GM21447 (cell line): Measurements from ENCODE around the gene TAF1C.

Source experiments
- ATAC-seq: cut with Tn5 transposase; IDR thresholded peaks from one replicate; pipeline ENCODE4 v1.9.1; 2021; ENCODE audit not compliant: unreplicated experiment

The TAF1C gene

DNA sequence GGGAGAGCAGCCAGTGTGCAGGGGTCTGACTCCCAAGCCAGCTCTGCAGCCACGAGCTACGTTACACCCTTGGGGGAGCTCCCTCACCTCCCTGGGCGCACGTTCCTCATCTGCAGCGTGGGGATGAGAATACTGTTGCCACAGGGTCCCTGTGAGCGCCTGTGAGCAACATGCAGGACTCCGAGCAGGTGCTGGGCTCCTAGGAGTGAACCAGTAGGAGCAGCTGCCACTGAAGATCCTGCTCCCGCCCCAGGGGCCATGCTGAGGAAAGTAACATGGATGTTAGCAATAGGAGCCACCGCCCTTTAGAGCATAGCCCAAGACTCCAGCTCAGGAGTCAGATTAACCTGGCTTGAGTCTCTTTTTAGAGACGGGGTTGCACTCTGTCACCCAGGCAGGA lies 25.8 kb downstream of the TAF1C start:
- no peak for ATAC-seq

DNA sequence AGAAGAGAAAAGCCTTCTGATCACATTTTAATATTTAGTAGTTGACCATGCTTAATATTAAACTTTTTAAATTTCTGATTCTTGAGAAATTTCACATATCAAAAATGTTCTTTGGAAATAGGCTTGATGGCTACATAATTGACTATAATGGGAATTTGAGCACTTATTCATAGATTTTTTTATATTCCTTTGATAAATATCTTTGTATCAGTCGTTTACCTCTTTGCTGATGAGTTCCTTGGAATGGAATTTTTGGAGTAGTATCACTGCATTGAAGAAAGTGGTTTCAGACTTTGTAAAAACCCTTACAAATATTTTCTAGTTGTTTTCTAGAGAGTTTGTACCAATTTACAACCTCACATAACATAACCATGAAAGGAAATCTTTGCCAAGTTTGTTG lies 27.1 kb downstream of the TAF1C start:
- no peak for ATAC-seq

- ATAC-seq = no peak
Observed at GRCh38 chr16:84159007-84159406, 27.9 kb downstream of the TAF1C start.

- ATAC-seq = no peak
Observed at GRCh38 chr16:84156342-84156784, 30.5 kb downstream of the TAF1C start.

DNA sequence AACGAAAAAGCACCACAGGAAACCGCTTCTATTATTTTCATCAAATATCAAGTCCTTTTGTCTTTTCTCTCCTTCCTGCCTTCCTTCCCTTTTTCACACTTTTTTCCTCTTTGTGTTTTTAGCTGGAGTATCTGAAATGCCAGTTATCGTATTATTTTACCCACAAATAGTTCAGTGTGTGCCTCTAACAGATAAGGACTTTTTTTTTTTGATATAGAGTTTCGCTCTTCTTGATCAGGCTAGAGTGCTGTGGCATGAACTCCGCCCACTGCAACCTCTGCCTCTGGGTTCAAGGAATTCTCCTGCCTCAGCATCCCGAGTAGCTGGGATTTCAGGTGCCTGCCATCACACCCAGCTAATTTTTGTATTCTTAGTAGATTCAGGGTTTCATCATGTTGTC lies 31.1 kb downstream of the TAF1C start:
- ATAC-seq = no peak

- ATAC-seq = no peak
Observed at GRCh38 chr16:84155226-84155625, 31.6 kb downstream of the TAF1C start.

DNA sequence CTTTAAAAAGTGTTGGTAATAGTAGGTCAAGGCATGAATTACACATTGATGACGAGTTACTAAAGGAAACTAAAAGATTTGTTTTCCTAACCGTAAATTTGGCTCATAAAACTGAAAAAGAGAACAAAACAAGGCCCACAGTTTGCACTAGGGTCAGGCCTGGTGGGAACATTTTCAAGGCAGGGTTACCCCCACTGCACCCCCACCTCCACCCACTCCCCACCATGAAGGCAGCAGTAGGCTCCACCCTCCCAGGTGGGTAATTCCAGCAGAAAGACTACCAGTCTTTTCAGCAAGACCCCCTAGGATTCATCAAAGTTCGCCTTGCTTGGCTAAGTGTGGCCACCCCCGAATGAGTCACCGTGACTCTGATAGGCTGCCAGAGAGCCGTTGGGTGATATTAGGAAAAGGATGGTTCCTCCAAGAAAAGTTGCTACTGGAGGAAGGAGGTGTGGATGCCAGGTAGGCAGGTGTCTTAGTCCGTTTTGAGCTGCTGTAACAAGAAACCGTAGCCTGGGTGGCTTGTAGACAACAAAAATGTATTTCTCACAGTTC lies 33.1 kb downstream of the TAF1C start:
- no peak for ATAC-seq

- ATAC-seq = no peak
Observed at GRCh38 chr16:84150926-84151325, 35.9 kb downstream of the TAF1C start.

DNA sequence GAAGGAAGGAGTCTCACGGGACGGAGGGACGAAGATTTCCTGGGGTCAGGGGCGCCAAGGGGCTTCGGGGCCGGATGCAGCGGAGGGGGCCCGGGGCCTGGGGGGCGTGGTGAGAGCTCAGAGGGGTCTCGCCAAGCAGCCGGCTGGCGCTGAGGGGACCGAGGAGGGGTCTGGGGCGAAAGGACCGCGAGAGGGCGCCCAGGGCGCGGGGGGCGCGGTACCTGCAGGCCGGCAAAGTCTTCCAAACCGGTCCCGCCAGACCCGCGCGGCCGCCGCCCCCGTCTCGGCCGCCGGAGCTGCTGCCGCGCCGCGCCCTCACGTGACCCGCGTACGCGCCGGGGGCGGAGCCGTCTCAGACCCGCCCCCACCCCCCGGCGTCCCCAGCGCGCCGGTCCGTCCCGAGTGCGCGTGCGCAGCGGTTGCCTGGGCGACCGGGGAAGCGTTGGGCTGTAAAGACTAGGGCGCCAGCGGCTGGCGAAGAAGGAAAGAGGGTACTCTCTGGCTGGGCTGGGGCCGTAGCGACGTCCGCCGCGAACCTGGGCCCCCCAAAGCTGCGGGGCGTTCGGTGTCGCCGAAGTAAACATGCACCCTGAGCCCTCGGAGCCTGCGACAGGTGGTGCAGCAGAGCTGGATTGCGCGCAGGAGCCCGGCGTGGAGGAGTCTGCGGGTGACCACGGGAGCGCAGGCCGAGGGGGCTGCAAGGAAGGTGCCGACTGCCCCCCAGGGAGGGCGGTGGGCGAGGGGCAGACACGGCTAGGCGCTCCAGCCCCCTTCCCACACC lies 41.8 kb downstream of the TAF1C start, which contains the start of the genes DNAAF1 and HSDL1:
Gene DNAAF1, plus strand, starts transcription at position 450 of the 781 bp plus-strand sequence. Its CDS starts 133 bp downstream, at position 583.
Gene HSDL1, minus strand, starts transcription at position 319 of the 781 bp plus-strand sequence. CDS start 13,856 bp downstream, outside the sequence.
- peak; percentile 67 for ATAC-seq

DNA sequence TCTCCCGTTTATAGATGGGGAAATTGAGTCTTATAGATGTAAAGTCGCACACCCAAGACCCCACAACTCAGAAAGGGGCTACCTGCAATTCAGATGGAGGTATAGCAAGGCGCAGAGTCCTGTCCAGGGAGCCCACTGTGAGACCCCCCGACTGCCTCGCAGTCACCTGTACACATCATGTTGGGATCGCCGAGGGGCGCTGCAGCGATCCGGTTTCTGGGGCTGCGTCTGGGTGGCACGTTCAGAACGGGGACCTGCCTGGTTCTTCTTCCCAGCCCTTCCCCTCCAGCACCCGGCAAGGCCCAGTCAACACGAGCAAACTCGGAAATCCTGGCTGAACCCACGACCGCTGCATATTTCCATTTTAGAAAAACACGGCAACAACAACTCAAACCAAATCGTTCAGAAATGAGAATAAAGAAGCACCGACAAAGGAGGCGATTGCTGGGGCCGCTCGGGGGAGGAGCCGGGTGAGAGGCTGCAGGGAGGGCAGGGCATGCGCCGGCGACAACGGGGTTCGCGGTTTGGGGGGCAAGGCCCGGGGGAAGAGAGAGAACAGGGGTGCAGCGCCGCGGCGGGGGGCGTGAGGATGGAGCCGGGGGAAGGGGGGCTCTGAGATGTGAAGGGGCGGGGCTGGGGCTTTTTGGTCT lies 42.5 kb downstream of the TAF1C start:
- ATAC-seq = peak; percentile 22

- ATAC-seq = no peak
Observed at GRCh38 chr16:84143784-84144199, 43.1 kb downstream of the TAF1C start.

DNA sequence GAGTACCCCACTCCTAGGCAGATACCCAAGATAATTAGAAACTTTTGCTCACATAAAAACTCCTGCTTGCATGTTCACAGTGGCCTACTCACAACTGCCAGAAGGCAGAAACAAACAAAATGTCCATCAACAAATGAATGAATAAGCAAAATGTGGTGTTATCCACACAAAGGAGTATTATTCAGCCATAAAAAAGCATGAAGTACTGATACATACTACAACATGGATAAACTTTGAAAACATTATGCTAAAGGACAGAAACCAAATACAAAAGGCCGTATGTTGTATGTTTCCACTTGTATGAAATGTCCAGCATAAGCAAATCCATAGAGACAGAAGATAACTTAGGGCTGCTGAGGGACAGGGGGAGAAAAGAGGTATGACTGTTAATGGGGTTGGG lies 43.8 kb downstream of the TAF1C start:
- no peak for ATAC-seq

DNA sequence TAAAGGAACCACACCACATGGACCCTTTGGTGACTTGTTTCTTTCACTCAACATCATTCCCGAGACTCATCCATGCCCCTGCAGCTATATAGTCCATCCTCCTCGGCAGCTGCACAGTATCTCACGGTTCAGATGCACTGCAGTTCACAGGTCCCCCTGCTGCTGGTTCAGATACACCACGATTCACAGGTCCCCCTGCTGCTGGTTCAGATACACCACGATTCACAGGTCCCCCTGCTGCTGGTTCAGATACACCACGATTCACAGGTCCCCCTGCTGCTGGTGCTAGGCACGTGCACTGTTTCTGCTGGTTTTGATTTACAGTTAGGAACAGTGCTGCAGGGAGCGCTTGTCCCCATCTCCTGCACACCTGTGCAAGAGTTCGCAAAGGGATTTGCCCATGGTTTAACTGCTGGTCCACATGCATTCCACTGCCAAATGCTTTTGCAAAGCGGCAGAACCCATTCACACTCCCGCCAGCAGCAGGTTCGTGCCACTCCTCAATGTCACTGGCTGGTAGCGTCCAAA lies 45.6 kb downstream of the TAF1C start:
- no peak for ATAC-seq

DNA sequence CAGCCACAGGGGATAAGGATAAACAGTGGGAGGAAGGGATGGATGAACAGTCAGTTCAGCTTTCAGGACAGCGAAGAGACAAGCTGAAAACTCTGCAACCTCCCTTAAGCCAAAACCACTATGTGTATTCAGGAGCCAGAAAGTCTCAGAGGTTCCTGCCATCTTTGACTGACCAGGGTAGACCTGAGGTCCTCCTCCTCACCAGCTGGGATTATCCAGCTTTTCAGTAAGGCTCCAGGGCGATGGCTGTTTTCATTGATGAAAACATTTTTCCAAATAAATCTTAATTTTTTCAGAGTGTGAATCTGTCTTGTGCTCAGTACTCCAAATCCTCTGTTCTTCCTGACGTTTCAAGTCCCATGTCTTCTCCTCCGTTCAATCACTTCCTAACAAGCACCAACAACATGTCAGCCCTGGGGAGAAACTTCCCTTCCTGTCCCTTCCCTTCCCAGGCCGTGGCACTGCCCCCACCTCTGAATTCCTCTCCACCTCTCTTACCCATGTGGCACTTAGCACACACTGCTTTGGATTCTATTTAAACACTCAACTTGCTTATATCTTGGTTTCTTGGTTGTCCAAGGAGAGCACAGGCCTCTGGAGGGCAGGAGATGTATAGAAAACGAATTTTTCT lies 47.1 kb downstream of the TAF1C start:
- no peak for ATAC-seq

GRCh38 chr16:84138824-84139627 lies 47.8 kb downstream of the TAF1C start:
- ATAC-seq = no peak

DNA sequence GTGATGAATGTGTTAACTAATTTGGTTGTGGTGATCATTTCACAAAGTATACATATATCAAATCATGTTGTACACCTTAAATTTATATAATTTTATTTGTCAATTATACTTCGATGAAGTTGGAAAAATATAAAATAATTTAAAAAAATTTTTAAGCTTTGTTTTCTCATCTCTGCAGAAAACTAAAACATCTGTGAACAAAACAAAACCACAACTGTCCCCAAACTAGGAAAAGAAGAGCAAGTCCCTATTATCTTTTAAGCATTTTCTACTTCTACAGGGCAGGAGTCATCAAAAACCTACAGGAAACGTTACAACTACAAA lies 48.4 kb downstream of the TAF1C start:
- ATAC-seq = no peak

DNA sequence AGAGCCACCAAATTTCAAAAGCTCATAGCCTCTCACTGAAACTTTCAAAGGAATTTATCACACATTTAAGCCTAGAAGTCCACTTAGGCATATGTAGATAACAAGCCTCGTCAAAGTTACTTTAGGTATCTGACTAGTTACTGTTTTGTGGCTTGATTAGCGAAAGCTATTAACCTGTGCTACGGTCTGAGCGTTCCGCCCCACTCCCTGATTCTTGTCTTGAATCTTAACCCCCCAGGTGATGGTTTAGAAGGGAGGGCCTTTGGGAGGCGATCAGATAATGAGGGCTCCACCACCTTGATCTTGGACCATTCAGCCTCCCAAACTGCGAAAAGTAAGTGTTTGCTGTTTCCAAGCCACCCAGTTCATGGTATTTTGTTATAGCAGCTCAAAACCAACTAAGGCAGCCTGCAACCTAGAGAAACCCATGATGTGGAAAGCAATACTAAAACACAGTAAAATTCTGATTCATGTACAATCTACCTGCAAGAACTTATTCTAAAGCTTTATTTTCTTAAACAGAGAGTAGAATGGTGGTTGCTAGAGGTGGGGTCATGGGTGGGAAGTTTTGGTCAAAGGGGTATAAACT lies 49.0 kb downstream of the TAF1C start:
- no peak for ATAC-seq

DNA sequence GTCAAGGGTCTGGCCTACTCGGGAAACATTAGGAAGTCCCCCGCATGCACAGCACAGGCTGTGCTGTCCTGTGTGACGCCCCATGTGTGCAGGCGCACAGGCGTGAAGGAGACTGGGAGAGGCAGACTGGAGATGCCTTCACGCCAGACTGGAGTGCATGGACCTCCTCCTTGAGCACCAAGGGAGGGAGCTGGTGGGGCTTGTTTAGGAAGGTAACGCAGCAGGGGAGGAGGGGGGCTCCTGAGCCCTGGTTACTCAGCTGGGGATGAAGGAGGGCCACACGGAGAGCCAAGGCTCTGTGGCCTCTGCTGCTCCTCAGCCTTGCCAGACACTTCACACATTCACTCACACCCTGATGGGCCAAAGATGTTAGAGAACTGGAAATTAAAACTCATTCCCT lies 49.6 kb downstream of the TAF1C start:
- no peak for ATAC-seq

GRCh38 chr16:84136331-84137125 lies 50.3 kb downstream of the TAF1C start:
- ATAC-seq = no peak
